Measurements from ENCODE around the gene CRTAP. TPM values are rescaled to one million over a fixed set of nuclear protein-coding genes. Genes with fewer than 3 reads are reported as not detected.
"Not testable (repeated sequence)": the region's sequence is repeated elsewhere in the genome, so short reads cannot be mapped to it uniquely, and the experiment has no call there.

The CRTAP gene
- polyA plus RNA-seq, 1 experiment: 311 TPM

- no peaks in the 10 kb centered on the region for H3K27me3 ChIP-seq (ENCODE audit: control insufficient read depth, insufficient read depth, low read length)
- ChIA-PET CTCF (no interaction called here), POLR2A (no interaction called here)
- TF ChIP-seq, protein P1, sequence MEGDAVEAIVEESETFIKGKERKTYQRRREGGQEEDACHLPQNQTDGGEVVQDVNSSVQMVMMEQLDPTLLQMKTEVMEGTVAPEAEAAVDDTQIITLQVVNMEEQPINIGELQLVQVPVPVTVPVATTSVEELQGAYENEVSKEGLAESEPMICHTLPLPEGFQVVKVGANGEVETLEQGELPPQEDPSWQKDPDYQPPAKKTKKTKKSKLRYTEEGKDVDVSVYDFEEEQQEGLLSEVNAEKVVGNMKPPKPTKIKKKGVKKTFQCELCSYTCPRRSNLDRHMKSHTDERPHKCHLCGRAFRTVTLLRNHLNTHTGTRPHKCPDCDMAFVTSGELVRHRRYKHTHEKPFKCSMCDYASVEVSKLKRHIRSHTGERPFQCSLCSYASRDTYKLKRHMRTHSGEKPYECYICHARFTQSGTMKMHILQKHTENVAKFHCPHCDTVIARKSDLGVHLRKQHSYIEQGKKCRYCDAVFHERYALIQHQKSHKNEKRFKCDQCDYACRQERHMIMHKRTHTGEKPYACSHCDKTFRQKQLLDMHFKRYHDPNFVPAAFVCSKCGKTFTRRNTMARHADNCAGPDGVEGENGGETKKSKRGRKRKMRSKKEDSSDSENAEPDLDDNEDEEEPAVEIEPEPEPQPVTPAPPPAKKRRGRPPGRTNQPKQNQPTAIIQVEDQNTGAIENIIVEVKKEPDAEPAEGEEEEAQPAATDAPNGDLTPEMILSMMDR (IDR thresholded peaks at IDR 0.05; ENCODE audit: insufficient read depth, low read depth, low read length): no peak
- no peaks in the 10 kb centered on the region for H3K36me3 ChIP-seq (ENCODE audit: control insufficient read depth, insufficient read depth, low read length)
- no peak for DNase-seq (ENCODE audit: low read depth)
- H3K4me3 ChIP-seq (ENCODE audit: low read depth, low read length): no peak overlapping the region
Observed at GRCh38 chr3:33179132-33179531, 65.3 kb downstream of the CRTAP start.

GRCh38 chr3:33181229-33181628 lies 67.4 kb downstream of the CRTAP start:
- H3K27me3 ChIP-seq (ENCODE audit: control insufficient read depth, insufficient read depth, low read length): no peaks in the 10 kb centered on the region
- no peak overlapping the region for H3K4me3 ChIP-seq (ENCODE audit: low read depth, low read length)
- POLR2A ChIA-PET: no interaction called here
- no peaks in the 10 kb centered on the region for H3K36me3 ChIP-seq (ENCODE audit: control insufficient read depth, insufficient read depth, low read length)
- CTCF ChIA-PET: interaction anchor here (1.9 kb wide), 1 partner anchor 14 kb away, joined by 6 read pairs; no protein-coding TSS in a partner anchor
- TF ChIP-seq, protein P1 (IDR thresholded peaks at IDR 0.05; ENCODE audit: insufficient read depth, low read depth, low read length): no peak
- DNase-seq (ENCODE audit: low read depth): no peak

DNA sequence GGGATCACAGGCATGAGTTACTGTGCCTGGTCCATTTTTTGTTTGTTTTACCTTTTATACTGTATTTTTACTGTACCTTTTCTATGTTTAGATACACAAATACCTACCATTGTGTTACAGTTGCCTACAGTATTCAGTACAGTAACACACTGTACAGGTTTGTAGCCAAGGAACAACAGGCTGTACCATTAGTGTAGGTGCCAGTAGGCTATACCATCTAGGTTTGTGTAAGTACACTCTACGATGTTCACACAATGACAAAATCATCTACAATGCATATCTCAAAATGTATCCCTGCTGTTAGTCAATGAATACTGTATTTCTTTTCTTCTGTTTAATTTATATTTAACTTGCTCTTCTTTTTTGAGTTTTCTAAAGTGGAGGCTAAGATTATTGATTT lies 67.8 kb downstream of the CRTAP start:
- H3K4me3 ChIP-seq (ENCODE audit: low read depth, low read length); H3K27me3 ChIP-seq (ENCODE audit: control insufficient read depth, insufficient read depth, low read length); H3K36me3 ChIP-seq (ENCODE audit: control insufficient read depth, insufficient read depth, low read length); DNase-seq (ENCODE audit: low read depth); POLR2A ChIA-PET: not testable (repeated sequence)
- CTCF ChIA-PET: interaction anchor here (1.2 to 1.9 kb wide), 2 partner anchors 9 to 14 kb away, joined by 3 to 6 read pairs; no protein-coding TSS in a partner anchor

DNA sequence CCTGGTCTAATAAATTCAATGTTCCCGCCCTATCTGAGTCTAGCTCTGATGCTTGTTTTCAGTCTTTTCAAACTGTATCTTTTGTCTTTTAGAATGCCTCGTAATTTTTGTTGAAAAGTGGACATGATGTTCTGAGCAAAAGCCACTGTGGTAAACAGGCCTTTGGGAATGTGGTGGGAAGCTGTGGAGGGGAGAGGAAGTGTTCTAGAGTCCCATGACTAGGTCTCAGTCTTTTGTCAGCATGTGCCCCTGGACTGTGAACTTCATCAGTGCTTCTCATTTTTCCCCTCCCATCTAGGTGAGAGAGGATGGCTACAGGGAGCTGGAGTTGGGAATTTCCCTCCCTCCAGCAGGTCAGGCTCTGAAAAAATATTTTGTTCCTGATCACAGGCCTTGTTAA lies 71.0 kb downstream of the CRTAP start:
- POLR2A ChIA-PET: no interaction called here
- Histone ChIP-seq H3K27me3 (ENCODE audit: control insufficient read depth, insufficient read depth, low read length) (no peaks in the 10 kb centered on the region), H3K4me3 (ENCODE audit: low read depth, low read length) (no peak overlapping the region), H3K36me3 (ENCODE audit: control insufficient read depth, insufficient read depth, low read length) (no peaks in the 10 kb centered on the region)
- TF ChIP-seq, protein P1 (IDR thresholded peaks at IDR 0.05; ENCODE audit: insufficient read depth, low read depth, low read length): no peak
- no peak for DNase-seq (ENCODE audit: low read depth)
- CTCF ChIA-PET: interaction anchor here (1.0 kb wide), 1 partner anchor 13 kb away, joined by 3 read pairs; no protein-coding TSS in a partner anchor

DNA sequence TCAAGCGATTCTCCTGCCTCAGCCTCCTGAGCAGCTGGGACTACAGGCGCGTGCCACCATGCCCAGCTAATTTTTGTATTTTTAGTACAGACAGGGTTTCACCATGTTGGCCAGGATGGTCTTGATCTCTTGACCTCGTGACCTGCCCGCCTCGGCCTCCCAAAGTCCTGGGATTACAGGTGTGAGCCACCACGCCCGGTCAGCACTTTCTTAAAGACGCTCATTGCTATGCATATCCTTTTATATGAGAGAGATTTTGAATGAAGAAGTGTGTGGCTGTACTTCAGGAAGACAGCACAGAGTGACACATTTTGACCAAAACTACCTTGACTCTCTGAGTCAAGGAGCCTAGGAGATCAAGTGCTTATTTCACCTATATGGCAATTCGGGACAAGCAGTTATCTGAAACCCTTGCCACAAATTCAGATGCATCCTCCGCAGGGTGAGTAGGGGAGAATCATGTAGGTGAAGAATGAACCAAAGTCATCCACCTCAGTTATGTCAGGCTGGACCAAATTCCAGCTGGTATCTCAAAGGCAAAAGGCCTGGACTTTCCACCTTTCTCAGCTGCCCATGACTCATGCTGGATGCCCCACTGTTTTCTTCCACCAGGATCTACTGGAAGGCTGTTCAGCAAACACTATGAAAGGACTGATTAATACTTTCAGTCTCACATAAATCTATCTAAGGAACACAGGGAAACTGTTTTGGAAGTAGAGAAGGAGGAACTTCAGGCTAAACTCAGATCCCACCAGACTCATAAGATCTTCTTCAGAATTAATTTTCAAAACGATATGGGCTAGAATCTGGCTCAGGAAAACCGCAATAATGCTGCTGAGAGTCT lies 72.9 kb downstream of the CRTAP start:
- no peaks in the 10 kb centered on the region for H3K27me3 ChIP-seq (ENCODE audit: control insufficient read depth, insufficient read depth, low read length)
- no peaks in the 10 kb centered on the region for H3K36me3 ChIP-seq (ENCODE audit: control insufficient read depth, insufficient read depth, low read length)
- CTCF ChIA-PET: no interaction called here
- POLR2A ChIA-PET: no interaction called here
- no peak overlapping the region for H3K4me3 ChIP-seq (ENCODE audit: low read depth, low read length)
- no peak for DNase-seq (ENCODE audit: low read depth)
- TF ChIP-seq, protein P1 (IDR thresholded peaks at IDR 0.05; ENCODE audit: insufficient read depth, low read depth, low read length): no peak

DNA sequence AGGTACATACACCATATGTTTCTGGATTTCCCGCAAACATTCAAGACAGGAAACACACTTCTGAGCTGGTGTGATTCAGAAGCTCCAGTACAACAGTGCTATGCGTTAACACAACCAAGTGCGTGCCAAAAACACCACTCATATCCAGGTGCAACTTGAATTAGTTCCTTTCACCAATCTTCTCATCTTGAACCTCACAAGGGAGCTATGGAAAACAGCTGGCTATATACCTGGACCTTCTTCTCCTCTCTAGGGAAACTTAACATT lies 73.5 kb downstream of the CRTAP start:
- no peaks in the 10 kb centered on the region for H3K36me3 ChIP-seq (ENCODE audit: control insufficient read depth, insufficient read depth, low read length)
- no peak for DNase-seq (ENCODE audit: low read depth)
- ChIA-PET CTCF (no interaction called here), POLR2A (no interaction called here)
- no peak overlapping the region for H3K4me3 ChIP-seq (ENCODE audit: low read depth, low read length)
- TF ChIP-seq, protein P1 (IDR thresholded peaks at IDR 0.05; ENCODE audit: insufficient read depth, low read depth, low read length): no peak
- no peaks in the 10 kb centered on the region for H3K27me3 ChIP-seq (ENCODE audit: control insufficient read depth, insufficient read depth, low read length)
